Prostate gland (tissue), 2 donors: ENCODE data around the gene RXYLT1.

Source experiments
- CTCF ChIP-seq, 4 experiments: fragments of 200-600 bp in 2 of 4; fragments of 450-650 bp in 2 of 4; sonication (generic) in 2 of 4; IDR thresholded peaks; 1 replicate in 3 of 4; 2 replicates in 1 of 4; pipeline ENCODE4 v1.5.1; 2016 to 2019; ENCODE audit warnings: antibody characterized with exemption in 4 of 4, mild to moderate bottlenecking in 2 of 4, moderate library complexity in 2 of 4
- POLR2A ChIP-seq: fragments of 450-650 bp; IDR thresholded peaks from one replicate; pipeline ENCODE4 v1.6.1; 2016; ENCODE audit warnings: antibody characterized with exemption, mild to moderate bottlenecking
- POLR2AphosphoS5 ChIP-seq: sonication (generic); formaldehyde crosslinking; IDR thresholded peaks from one replicate; pipeline ENCODE4 v1.6.1; 2017; ENCODE audit warnings: antibody characterized with exemption

GRCh38 chr12:63811334-63811733, 31.6 kb downstream of the RXYLT1 start:
- TF ChIP-seq CTCF (IDR thresholded peaks at IDR 0.05): no peak
- no peak for TF ChIP-seq POLR2AphosphoS5
- TF ChIP-seq POLR2A: no peak
